Right kidney (tissue), 9 donors: ENCODE data around the gene FANCF.
A peak's percentile ranks its signal among the peaks of the same experiment; 100 is the strongest.
"Not testable (repeated sequence)": the region's sequence is repeated elsewhere in the genome, so short reads cannot be mapped to it uniquely, and the experiment has no call there.

Source experiments
- DNase-seq: peaks from one replicate; pipeline ENCODE4 v3.0.0-alpha.2; 2016
- long read RNA-seq, 8 donors: transcript quantifications; one replicate each; lab custom pipeline, GENCODE V29; 2026

Gene FANCF
- long read RNA-seq, donor 1, transcript FANCF-201 (1 exons, 2,952 nt) = major isoform, 35 of 35 reads
- long read RNA-seq, donor 1, partial matches to known transcripts = 0 of 35 reads
- long read RNA-seq, donor 1, other reads (novel, unspliced or antisense) = 0 of 35 reads
- long read RNA-seq, donor 2, transcript FANCF-201 (1 exons, 2,952 nt) = major isoform, 13 of 13 reads
- long read RNA-seq, donor 2, partial matches to known transcripts = 0 of 13 reads
- long read RNA-seq, donor 2, other reads (novel, unspliced or antisense) = 0 of 13 reads
- long read RNA-seq, donor 3, transcript FANCF-201 (1 exons, 2,952 nt) = major isoform, 14 of 14 reads
- long read RNA-seq, donor 3, partial matches to known transcripts = 0 of 14 reads
- long read RNA-seq, donor 3, other reads (novel, unspliced or antisense) = 0 of 14 reads
- long read RNA-seq, donor 4, transcript FANCF-201 (1 exons, 2,952 nt) = major isoform, 33 of 33 reads
- long read RNA-seq, donor 4, partial matches to known transcripts = 0 of 33 reads
- long read RNA-seq, donor 4, other reads (novel, unspliced or antisense) = 0 of 33 reads
- long read RNA-seq, donor 5, transcript FANCF-201 (1 exons, 2,952 nt) = major isoform, 35 of 35 reads
- long read RNA-seq, donor 5, partial matches to known transcripts = 0 of 35 reads
- long read RNA-seq, donor 5, other reads (novel, unspliced or antisense) = 0 of 35 reads
- long read RNA-seq, donor 6, transcript FANCF-201 (1 exons, 2,952 nt) = major isoform, 22 of 22 reads
- long read RNA-seq, donor 6, partial matches to known transcripts = 0 of 22 reads
- long read RNA-seq, donor 6, other reads (novel, unspliced or antisense) = 0 of 22 reads
- long read RNA-seq, donor 7, transcript FANCF-201 (1 exons, 2,952 nt) = major isoform, 37 of 37 reads
- long read RNA-seq, donor 7, partial matches to known transcripts = 0 of 37 reads
- long read RNA-seq, donor 7, other reads (novel, unspliced or antisense) = 0 of 37 reads
- long read RNA-seq, donor 8, transcript FANCF-201 (1 exons, 2,952 nt) = major isoform, 29 of 29 reads
- long read RNA-seq, donor 8, partial matches to known transcripts = 0 of 29 reads
- long read RNA-seq, donor 8, other reads (novel, unspliced or antisense) = 0 of 29 reads

- peak; percentile 100 for DNase-seq
Measured at GRCh38 chr11:22625448-22626287, at the start of gene FANCF. FANCF (minus strand) TSS chr11:22625823; CDS start chr11:22625810, 13 bp downstream.

GRCh38 chr11:22674470-22675439 is 49.1 kb upstream of the FANCF start:
- no peak for DNase-seq

- DNase-seq = no peak
Measured at GRCh38 chr11:22671751-22672150, 46.1 kb upstream of the FANCF start.

GRCh38 chr11:22670830-22671229 is 45.2 kb upstream of the FANCF start:
- no peak for DNase-seq

- no peak for DNase-seq
Measured at GRCh38 chr11:22669368-22669767, 43.7 kb upstream of the FANCF start.

- no peak for DNase-seq
Measured at GRCh38 chr11:22668005-22668796, 42.6 kb upstream of the FANCF start.

- peak; percentile 74 for DNase-seq
Measured at GRCh38 chr11:22666688-22667439, 41.2 kb upstream of the FANCF start.

GRCh38 chr11:22666325-22666687 is 40.7 kb upstream of the FANCF start, which contains the start of gene GAS2:
GAS2 (plus strand) TSS chr11:22666611; CDS start chr11:22674870, 8,259 bp downstream.
- DNase-seq = no peak

- no peak for DNase-seq
Measured at GRCh38 chr11:22659783-22660182, 34.2 kb upstream of the FANCF start.

- DNase-seq = no peak
Measured at GRCh38 chr11:22657101-22657694, 31.6 kb upstream of the FANCF start.

- no peak for DNase-seq
Measured at GRCh38 chr11:22656130-22656529, 30.5 kb upstream of the FANCF start.

- DNase-seq = not testable (repeated sequence)
Measured at GRCh38 chr11:22652346-22652745, 26.7 kb upstream of the FANCF start.

GRCh38 chr11:22641559-22641958 is 15.9 kb upstream of the FANCF start:
- DNase-seq = no peak

GRCh38 chr11:22640862-22641261 is 15.2 kb upstream of the FANCF start:
- no peak for DNase-seq

- DNase-seq = peak; percentile 7
Measured at GRCh38 chr11:22635689-22636088, 10.1 kb upstream of the FANCF start.

GRCh38 chr11:22634897-22635629 is 9.4 kb upstream of the FANCF start:
- no peak for DNase-seq

- no peak for DNase-seq
Measured at GRCh38 chr11:22633354-22633902, 7.8 kb upstream of the FANCF start.
